ENCODE data around the gene P2RY8.
A peak's percentile ranks its signal among the peaks of the same experiment; 100 is the strongest.
"Not testable (repeated sequence)": the region's sequence is repeated elsewhere in the genome, so short reads cannot be mapped to it uniquely, and the experiment has no call there.

P2RY8 gene

DNA sequence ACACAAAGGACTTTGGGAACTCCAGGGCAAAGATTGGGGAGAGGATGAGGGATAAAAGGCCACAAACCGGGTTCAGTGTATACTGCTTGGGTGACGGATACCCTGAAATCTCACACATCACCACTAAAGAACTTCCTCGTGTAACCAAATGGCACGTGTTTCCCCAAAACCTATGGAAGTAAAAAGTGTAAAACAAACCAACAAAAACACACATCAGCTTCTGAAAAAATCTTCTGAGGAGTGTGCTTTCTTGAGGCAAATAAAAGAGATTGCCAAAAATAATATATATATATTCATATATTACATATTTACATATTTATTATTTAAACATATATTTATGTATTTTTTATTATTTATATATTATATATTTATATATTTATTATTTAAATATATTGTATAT, 3.9 kb downstream of the P2RY8 start:
- H3K4me3 Mint-ChIP-seq = no peak overlapping the region
- intact Hi-C loops (cut with micrococcal nuclease) = no loop called here

DNA sequence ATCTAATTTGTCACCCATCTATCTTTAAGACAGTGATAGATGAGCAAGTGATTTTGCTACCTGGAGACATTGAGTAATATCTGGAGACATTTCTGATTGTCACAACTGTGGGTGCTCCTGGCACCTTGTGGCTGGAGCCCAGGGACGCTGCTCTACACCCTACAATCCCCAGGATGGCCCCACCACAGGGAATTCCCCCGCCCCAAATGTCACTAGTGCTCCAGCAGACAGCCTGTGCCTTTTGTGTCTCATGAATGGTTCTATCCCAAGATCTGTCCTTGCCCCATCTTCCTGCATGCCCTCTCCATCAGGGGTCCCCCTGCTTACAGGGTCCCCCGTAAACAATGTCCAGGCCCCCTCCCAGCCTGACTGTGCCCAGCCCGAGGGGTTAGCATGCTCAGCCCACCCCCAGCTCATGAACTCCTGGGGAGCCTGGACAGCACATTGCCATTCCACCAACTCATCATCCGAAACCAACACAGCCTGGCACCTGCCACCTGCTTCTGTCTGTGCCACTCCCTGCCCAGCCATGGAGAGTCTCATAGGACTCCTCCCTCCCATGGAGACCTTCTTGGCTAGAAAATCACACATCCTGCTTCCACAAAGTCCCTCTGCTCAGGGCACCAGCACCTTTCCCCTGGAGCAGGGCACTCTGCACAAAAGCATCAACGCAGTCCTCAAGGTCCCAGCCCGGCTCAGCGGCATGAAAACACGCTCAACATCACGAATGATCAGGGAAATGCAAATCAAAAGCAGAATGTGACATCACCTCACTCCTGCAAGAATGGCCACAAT, 5.7 kb downstream of the P2RY8 start:
- no peak overlapping the region for H3K27ac Mint-ChIP-seq

More for the DNA sequence above, 3.9 kb downstream of the P2RY8 start:
- Mint-ChIP-seq H3K27ac (no peak overlapping the region), H3K27me3 (no peaks in the 10 kb centered on the region), H3K4me1 (ENCODE audit: low read depth) (peaks cover 37% of the 10 kb centered on the region), H3K36me3 (ENCODE audit: low read depth) (no peaks in the 10 kb centered on the region), H3K9me3 (no peaks in the 10 kb centered on the region)

DNA sequence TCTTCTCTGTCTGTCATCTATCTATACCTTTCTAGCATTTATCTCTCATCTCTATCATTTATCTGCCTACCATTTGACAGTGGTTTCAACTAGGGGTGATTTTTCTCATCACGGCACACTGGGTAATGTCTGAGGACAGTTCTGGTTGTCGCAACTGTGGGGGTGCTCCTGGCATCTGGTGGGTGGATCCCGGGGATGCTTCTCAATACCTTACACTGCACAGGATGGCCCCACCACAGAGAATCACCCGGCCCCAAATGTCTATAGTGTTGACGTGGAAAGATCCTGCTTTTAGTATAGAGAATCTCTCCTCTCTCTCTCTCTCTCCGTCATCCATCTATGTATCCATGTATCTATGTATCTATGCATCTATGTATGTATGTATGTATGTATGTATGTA, 7.2 kb downstream of the P2RY8 start:
- H3K9me3 Mint-ChIP-seq = no peaks in the 10 kb centered on the region
- H3K36me3 Mint-ChIP-seq (ENCODE audit: low read depth) = no peaks in the 10 kb centered on the region
- H3K4me3 Mint-ChIP-seq = no peak overlapping the region
- H3K27ac Mint-ChIP-seq = no peak overlapping the region
- H3K27me3 Mint-ChIP-seq = no peaks in the 10 kb centered on the region
- intact Hi-C loops (cut with micrococcal nuclease) = loop anchor here (5.0 kb wide), 1 partner anchor 37 kb away; no protein-coding TSS in a partner anchor
- H3K4me1 Mint-ChIP-seq (ENCODE audit: low read depth) = peaks cover 7% of the 10 kb centered on the region

More for the DNA sequence above, 5.7 kb downstream of the P2RY8 start:
- Mint-ChIP-seq H3K9me3 (no peaks in the 10 kb centered on the region), H3K4me3 (no peak overlapping the region), H3K27me3 (no peaks in the 10 kb centered on the region), H3K4me1 (ENCODE audit: low read depth) (peaks cover 22% of the 10 kb centered on the region), H3K36me3 (ENCODE audit: low read depth) (no peaks in the 10 kb centered on the region)
- intact Hi-C loops (cut with micrococcal nuclease) = no loop called here

DNA sequence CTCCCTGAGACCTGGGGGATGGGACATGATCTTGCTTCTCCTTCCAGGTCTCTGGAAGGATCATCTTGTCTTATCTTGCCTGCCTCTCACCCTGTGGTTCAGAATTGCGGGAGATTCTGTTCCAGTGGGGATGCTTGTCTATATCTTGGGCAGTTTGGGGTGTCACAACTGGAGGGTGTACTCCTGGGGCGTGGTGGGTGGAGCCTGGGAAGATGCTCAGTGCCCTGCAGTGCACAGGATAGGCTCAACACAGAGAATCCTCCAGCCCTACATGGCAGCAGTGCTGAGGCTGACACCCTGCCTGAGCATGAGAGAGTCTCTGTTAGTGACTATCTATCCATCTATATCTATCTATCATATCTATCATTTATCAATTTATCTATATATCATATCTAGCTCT, 7.7 kb downstream of the P2RY8 start:
- Mint-ChIP-seq H3K27me3 (no peaks in the 10 kb centered on the region), H3K9me3 (no peaks in the 10 kb centered on the region), H3K36me3 (ENCODE audit: low read depth) (no peaks in the 10 kb centered on the region), H3K27ac (no peak overlapping the region), H3K4me3 (no peak overlapping the region), H3K4me1 (ENCODE audit: low read depth) (peaks cover 3% of the 10 kb centered on the region)
- intact Hi-C loops (cut with micrococcal nuclease) = loop anchor here (5.0 kb wide), 1 partner anchor 37 kb away; no protein-coding TSS in a partner anchor

DNA sequence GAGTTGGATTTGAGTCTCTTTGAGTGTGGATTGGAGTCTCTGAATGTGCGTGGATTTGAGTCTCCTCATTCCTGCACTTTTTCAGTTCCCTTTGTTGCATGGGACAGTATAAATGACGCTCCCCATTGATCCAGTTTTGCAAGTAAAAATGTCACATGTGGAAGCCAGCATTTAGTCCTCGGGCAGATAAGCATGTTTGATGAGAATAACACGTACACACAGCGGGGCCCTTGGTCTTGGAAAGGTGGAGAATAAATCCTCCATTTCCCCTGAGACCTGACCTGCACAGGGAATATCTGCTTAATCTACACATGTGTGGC, 8.1 kb downstream of the P2RY8 start:
- no peaks in the 10 kb centered on the region for H3K27me3 Mint-ChIP-seq
- H3K4me3 Mint-ChIP-seq = no peak overlapping the region
- H3K36me3 Mint-ChIP-seq (ENCODE audit: low read depth) = no peaks in the 10 kb centered on the region
- H3K9me3 Mint-ChIP-seq = no peaks in the 10 kb centered on the region
- intact Hi-C loops (cut with micrococcal nuclease) = loop anchor here (5.0 kb wide), 1 partner anchor 37 kb away; no protein-coding TSS in a partner anchor
- H3K4me1 Mint-ChIP-seq (ENCODE audit: low read depth) = no peaks in the 10 kb centered on the region
- no peak overlapping the region for H3K27ac Mint-ChIP-seq

DNA sequence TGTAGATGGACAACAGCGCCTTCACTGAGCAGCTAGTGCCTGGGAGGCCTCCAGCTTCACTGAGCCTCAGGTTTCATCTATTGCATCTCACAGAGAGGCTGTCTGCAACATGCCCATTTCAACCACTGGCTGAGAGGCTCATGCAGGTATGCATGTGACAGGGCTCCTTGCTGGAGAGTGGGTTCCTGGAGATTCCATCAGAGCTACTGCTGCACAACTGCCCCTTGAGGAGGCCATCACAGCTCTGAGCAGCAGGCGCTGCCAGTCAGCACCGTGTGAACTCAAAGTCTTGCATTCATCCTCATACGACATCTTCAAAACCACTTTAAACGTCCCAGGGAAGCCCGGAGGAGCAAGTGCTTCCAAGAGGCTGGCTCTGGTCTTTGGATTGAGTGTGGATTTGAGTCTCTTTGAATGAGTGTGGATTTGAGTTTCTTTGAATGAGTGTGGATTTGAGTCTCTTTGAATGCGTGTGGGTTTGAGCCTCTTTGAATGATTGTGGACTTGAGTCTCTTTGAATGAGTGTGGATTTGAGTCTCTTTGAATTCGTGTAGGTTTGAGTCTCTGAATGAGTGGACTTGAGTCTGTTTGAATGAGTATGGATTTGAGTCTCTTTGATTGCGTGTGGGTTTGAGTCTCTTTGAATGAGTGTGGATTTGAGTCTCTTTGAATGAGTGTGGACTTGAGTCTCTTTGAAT, 8.7 kb downstream of the P2RY8 start:
- intact Hi-C loops (cut with micrococcal nuclease) = loop anchor here (5.0 kb wide), 1 partner anchor 36 kb away; no protein-coding TSS in a partner anchor
- no peaks in the 10 kb centered on the region for H3K9me3 Mint-ChIP-seq

DNA sequence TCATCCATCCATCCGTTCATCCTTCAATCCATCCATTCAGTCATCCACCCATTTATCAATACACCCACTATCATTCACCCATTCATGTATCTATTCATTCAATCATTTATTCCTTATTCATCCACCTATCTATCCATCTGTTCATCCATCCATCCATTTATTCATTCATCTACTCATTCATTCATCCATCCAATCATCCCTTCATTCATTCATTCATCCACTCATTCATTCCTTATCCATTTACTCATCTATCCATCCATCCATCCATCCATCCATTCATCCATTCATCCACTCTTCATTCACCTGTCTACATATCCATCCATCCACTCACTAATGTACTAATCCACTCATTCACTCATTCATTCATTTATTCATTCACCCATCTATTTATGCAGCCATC, 9.5 kb downstream of the P2RY8 start:
- H3K36me3 Mint-ChIP-seq (ENCODE audit: low read depth) = no peaks in the 10 kb centered on the region
- no peak overlapping the region for H3K4me3 Mint-ChIP-seq
- no peak overlapping the region for H3K27ac Mint-ChIP-seq
- intact Hi-C loops (cut with micrococcal nuclease) = loop anchor here (5.0 kb wide), 1 partner anchor 35 kb away; no protein-coding TSS in a partner anchor
- no peaks in the 10 kb centered on the region for H3K4me1 Mint-ChIP-seq (ENCODE audit: low read depth)
- no peaks in the 10 kb centered on the region for H3K9me3 Mint-ChIP-seq
- no peaks in the 10 kb centered on the region for H3K27me3 Mint-ChIP-seq

More for the DNA sequence above, 8.7 kb downstream of the P2RY8 start:
- Mint-ChIP-seq H3K27me3 (no peaks in the 10 kb centered on the region), H3K36me3 (ENCODE audit: low read depth) (no peaks in the 10 kb centered on the region), H3K4me3 (no peak overlapping the region), H3K27ac (no peak overlapping the region), H3K4me1 (ENCODE audit: low read depth) (no peaks in the 10 kb centered on the region)

DNA sequence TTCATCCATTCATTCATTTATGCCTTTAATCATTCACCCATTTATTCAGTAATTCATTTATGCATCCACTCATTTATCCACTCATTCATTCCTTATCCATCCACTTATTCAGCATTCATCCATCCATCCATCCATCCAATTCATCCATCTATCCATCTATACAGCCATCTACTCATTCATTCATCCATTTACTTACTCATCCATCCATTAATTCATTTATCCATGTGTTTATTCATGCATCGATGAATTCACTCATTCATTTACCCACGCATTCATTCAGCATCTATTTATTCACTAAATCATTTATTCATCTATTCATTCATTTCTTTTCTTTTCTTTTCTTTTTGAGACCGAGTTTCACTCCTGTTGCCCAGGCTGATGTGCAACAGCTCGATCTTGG, 10.4 kb downstream of the P2RY8 start:
- no peak overlapping the region for H3K4me3 Mint-ChIP-seq
- H3K27ac Mint-ChIP-seq = no peak overlapping the region
- H3K36me3 Mint-ChIP-seq (ENCODE audit: low read depth) = no peaks in the 10 kb centered on the region
- no peaks in the 10 kb centered on the region for H3K9me3 Mint-ChIP-seq
- no peaks in the 10 kb centered on the region for H3K27me3 Mint-ChIP-seq
- peaks cover 2% of the 10 kb centered on the region for H3K4me1 Mint-ChIP-seq (ENCODE audit: low read depth)
- intact Hi-C loops (cut with micrococcal nuclease) = loop anchor here (5.0 kb wide), 1 partner anchor 34 kb away; no protein-coding TSS in a partner anchor

DNA sequence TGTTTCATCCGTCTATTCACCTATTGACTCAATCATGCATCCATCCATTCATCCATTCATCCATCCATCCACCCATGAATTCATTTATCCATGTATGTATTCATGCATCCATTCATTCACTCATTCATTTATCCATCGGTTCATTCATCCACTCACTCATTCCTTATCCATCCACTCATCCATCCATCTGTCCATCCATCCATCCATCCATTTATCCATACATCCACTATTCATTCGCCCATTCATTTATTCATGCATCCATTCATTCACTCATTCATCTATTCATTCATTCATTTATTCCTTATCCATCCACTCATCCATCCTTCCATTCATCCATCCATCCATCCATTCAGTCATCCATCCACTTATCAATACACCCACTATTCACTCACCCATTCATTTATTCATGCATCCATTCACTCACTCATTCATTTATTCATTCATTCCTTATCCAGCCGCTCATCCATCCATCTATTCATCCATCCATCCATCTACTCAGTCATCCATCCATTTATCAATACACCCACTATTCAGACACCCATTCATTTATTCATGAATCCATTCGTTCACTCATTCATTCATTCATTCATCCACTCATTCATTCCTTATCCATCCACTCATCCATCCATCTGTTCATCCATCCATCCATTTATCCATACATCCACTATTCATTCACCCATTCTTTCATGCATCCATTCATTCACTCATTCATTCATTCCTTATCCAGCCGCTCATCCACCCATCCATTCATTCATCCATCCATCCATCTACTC, 11.2 kb downstream of the P2RY8 start:
- Mint-ChIP-seq H3K4me3 (no peak overlapping the region), H3K27me3 (no peaks in the 10 kb centered on the region), H3K9me3 (peaks cover under 1% of the 10 kb centered on the region), H3K4me1 (ENCODE audit: low read depth) (peaks cover 7% of the 10 kb centered on the region), H3K36me3 (ENCODE audit: low read depth) (no peaks in the 10 kb centered on the region), H3K27ac (no peak overlapping the region)
- intact Hi-C loops (cut with micrococcal nuclease) = loop anchor here (5.0 kb wide), 1 partner anchor 33 kb away; no protein-coding TSS in a partner anchor

DNA sequence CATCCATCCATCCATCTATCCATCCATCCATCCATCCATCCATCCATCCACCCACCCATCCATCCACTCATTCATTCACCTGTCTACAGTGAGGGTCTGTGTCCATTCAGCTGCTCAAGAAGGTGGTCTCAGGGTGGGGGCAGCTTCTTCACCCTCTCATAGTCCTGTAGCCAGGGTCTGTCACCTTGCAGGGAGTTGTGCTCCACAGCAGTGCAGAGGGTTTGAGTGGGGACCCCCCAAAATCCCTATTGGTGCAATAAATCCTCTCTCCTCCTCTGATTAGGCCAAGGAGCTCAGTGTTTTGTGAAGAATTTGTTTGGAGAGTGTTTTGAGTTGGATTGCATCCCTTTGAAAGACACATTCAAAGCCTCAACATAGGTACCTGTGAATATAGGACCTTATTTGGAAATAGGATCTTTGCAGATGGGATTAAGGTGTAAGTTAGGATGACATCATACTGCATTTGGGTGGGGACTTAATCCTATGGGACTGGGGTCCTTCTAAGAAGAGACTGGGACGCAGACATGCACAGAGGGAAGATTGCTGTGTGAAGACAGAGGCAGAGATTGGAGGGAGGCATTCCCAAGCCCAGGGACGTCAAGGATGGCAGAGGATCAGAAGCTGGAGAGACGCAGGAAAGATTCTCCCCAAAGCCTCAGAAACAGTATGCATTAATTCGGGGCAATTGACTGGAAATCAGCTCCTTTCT, 12.0 kb downstream of the P2RY8 start:
- Mint-ChIP-seq H3K4me1 (ENCODE audit: low read depth) (peaks cover 13% of the 10 kb centered on the region), H3K27ac (no peak overlapping the region), H3K36me3 (ENCODE audit: low read depth) (no peaks in the 10 kb centered on the region), H3K9me3 (peaks cover 8% of the 10 kb centered on the region), H3K4me3 (no peak overlapping the region), H3K27me3 (no peaks in the 10 kb centered on the region)
- intact Hi-C loops (cut with micrococcal nuclease) = loop anchor here (5.0 kb wide), 2 partner anchors 33 to 48 kb away; no protein-coding TSS in a partner anchor

DNA sequence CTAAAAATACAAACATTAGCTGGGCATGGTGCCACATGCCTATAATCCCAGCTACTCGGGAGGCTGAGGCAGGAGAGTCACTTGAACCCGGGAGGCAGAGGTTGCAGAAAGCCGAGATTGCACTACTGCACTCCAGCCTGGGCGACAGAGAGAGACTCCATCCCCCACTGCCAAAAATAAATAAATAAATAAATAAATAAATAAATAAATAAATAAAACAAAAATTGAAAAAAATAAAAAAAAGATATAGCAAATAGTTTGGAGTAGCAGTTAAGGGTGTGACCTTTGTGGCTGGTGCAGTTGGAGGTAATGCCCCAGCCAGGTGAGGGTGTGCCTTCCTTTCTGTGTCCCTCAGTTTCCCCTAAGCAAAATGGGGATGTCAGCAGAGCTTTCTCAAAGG, 14.1 kb downstream of the P2RY8 start:
- H3K27me3 Mint-ChIP-seq; H3K4me3 Mint-ChIP-seq; H3K27ac Mint-ChIP-seq; H3K36me3 Mint-ChIP-seq (ENCODE audit: low read depth): not testable (repeated sequence)
- H3K4me1 Mint-ChIP-seq (ENCODE audit: low read depth) = peaks cover 28% of the 10 kb centered on the region
- intact Hi-C loops (cut with micrococcal nuclease) = loop anchor here (5.0 kb wide), 1 partner anchor 46 kb away; no protein-coding TSS in a partner anchor
- H3K9me3 Mint-ChIP-seq = peaks cover 21% of the 10 kb centered on the region

DNA sequence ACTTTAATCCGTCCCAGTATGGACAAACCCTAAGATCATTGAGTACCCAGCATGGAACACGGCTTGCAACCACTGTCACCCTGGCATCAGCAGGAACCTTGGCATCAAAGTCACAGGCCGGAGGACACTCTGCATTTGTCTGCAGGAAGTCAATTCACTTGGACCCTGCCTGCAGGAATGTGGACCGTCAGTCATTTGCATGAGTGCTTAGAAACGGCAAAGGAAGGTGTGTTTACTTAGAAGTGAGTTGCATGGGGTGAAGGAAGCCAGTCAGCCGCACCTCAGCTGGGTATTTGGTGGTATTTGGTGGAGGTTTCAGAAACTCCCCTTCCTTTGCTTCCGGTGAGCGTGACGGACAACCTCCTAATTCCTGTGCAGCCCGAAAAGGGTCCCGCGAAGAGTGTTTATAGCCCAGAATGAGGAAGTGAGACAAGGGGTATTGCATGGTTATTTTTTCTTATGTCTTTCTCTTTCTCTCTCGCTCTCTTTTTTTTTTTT, 15.5 kb downstream of the P2RY8 start:
- H3K36me3 Mint-ChIP-seq (ENCODE audit: low read depth) = no peaks in the 10 kb centered on the region
- no peaks in the 10 kb centered on the region for H3K27me3 Mint-ChIP-seq
- peaks cover 21% of the 10 kb centered on the region for H3K9me3 Mint-ChIP-seq
- intact Hi-C loops (cut with micrococcal nuclease) = loop anchor here (5.0 kb wide), 1 partner anchor 44 kb away; no protein-coding TSS in a partner anchor
- H3K27ac Mint-ChIP-seq = peak overlapping the region; percentile 20
- H3K4me3 Mint-ChIP-seq = peak overlapping the region; percentile 59
- H3K4me1 Mint-ChIP-seq (ENCODE audit: low read depth) = peaks cover 42% of the 10 kb centered on the region

DNA sequence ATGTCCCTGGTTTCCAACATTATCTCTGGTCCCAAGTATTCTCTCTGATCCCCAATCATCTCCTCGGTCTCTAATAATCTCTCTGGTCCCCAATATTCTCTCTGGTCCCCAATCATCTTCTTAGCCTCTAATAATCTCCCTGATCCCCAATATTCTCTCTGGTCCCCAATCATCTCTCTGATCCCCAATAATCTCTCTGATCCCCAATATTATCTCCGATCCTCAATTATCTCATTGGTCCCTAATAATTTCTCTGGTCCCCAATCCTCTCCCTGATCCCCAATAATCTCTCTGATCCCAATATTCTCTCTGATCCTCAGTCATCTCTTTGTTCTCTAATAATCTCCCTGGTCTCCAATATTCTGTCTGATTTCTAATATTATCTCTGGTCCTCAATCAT, 16.6 kb downstream of the P2RY8 start:
- peaks cover 21% of the 10 kb centered on the region for H3K9me3 Mint-ChIP-seq
- H3K27ac Mint-ChIP-seq = no peak overlapping the region
- peaks cover 47% of the 10 kb centered on the region for H3K4me1 Mint-ChIP-seq (ENCODE audit: low read depth)
- intact Hi-C loops (cut with micrococcal nuclease) = loop anchor here (5.0 kb wide), 1 partner anchor 43 kb away; no protein-coding TSS in a partner anchor
- no peak overlapping the region for H3K4me3 Mint-ChIP-seq
- no peaks in the 10 kb centered on the region for H3K36me3 Mint-ChIP-seq (ENCODE audit: low read depth)
- no peaks in the 10 kb centered on the region for H3K27me3 Mint-ChIP-seq

All from dendritic cell treated with granulocyte-macrophage colony-stimulating factor and Interleukin-4, amounts not matched to agents 40 ng/mL and 50 ng/mL, for 4 days (primary cell).